HG03103 (cell line): ENCODE measurements around the gene CINP.
A peak's percentile ranks its signal among the peaks of the same experiment; 100 is the strongest.
"Not testable (repeated sequence)": the region's sequence is repeated elsewhere in the genome, so short reads cannot be mapped to it uniquely, and the experiment has no call there.

Source experiments
- ATAC-seq: cut with Tn5 transposase; IDR thresholded peaks from one replicate; pipeline ENCODE4 v1.9.1; 2021; ENCODE audit warnings: low read depth; ENCODE audit not compliant: unreplicated experiment

The CINP gene

GRCh38 chr14:102321456-102322422, 41.0 kb downstream of the CINP start:
- no peak for ATAC-seq

- no peak for ATAC-seq
Measured at GRCh38 chr14:102320671-102321455, 41.8 kb downstream of the CINP start.

GRCh38 chr14:102320033-102320660, 42.5 kb downstream of the CINP start:
- ATAC-seq = peak; percentile 14

- peak; percentile 62 for ATAC-seq
Measured at GRCh38 chr14:102319351-102320032, 43.2 kb downstream of the CINP start, which contains the start of gene ZNF839. ZNF839 (plus strand) TSS chr14:102319746; CDS start chr14:102319766, 20 bp downstream.

- ATAC-seq = no peak
Measured at GRCh38 chr14:102318781-102319276, 43.9 kb downstream of the CINP start.

GRCh38 chr14:102317564-102318248, 45.0 kb downstream of the CINP start:
- no peak for ATAC-seq

GRCh38 chr14:102316743-102317563, 45.7 kb downstream of the CINP start:
- ATAC-seq = peak; percentile 61

- no peak for ATAC-seq
Measured at GRCh38 chr14:102316338-102316742, 46.4 kb downstream of the CINP start.

- ATAC-seq = no peak
Measured at GRCh38 chr14:102315121-102315520, 47.6 kb downstream of the CINP start.

- ATAC-seq = peak; percentile 39
Measured at GRCh38 chr14:102314242-102315011, 48.3 kb downstream of the CINP start.

- ATAC-seq = peak; percentile 88
Measured at GRCh38 chr14:102304611-102305506, 57.8 kb downstream of the CINP start, which contains the start of gene MOK. MOK (minus strand) TSS chr14:102305164; CDS start chr14:102304968, 196 bp downstream.

GRCh38 chr14:102303664-102304063, 59.0 kb downstream of the CINP start:
- no peak for ATAC-seq

GRCh38 chr14:102298303-102299070, 64.2 kb downstream of the CINP start:
- ATAC-seq = not testable (repeated sequence)
